ENCODE measurements around the gene USF2.

DNA sequence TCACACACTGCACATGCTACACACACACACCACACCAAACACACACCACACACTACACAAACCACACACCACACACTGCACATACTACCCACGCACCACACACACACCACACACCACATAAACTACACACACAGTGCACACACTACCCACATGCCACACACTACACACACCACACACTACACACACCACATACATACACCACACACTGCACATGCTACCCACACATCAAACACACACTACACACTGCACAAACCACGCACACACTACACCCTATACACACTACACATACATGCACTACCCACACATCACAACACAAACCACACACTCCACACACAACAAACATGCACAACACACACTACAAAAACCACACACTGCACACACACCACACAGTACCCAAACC lies 29.2 kb downstream of the USF2 start:
- no peak for TF ChIP-seq EZH2 (IDR thresholded peaks at IDR 0.05; ENCODE audit: borderline replicate concordance)
- TF ChIP-seq, protein P1, sequence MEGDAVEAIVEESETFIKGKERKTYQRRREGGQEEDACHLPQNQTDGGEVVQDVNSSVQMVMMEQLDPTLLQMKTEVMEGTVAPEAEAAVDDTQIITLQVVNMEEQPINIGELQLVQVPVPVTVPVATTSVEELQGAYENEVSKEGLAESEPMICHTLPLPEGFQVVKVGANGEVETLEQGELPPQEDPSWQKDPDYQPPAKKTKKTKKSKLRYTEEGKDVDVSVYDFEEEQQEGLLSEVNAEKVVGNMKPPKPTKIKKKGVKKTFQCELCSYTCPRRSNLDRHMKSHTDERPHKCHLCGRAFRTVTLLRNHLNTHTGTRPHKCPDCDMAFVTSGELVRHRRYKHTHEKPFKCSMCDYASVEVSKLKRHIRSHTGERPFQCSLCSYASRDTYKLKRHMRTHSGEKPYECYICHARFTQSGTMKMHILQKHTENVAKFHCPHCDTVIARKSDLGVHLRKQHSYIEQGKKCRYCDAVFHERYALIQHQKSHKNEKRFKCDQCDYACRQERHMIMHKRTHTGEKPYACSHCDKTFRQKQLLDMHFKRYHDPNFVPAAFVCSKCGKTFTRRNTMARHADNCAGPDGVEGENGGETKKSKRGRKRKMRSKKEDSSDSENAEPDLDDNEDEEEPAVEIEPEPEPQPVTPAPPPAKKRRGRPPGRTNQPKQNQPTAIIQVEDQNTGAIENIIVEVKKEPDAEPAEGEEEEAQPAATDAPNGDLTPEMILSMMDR (IDR thresholded peaks at IDR 0.05; ENCODE audit: poor library complexity) = no peak
- no peak for TF ChIP-seq EZH2phosphoT487 (IDR thresholded peaks at IDR 0.05; ENCODE audit: low read depth, severe bottlenecking, unreplicated experiment)

All from hepatocyte (in vitro differentiated cells).